CD8-positive, alpha-beta memory T cell (primary cell): ENCODE data around the gene SPINK1. TPM values are rescaled to one million over a fixed set of nuclear protein-coding genes. Genes with fewer than 3 reads are reported as not detected.
"Not testable (repeated sequence)": the region's sequence is repeated elsewhere in the genome, so short reads cannot be mapped to it uniquely, and the experiment has no call there.

ENCODE experiments used
- CTCF ChIA-PET: fragments of 350-600 bp; sonication (Branson Sonifier 250); formaldehyde crosslinking; loops from one replicate; lab custom pipeline; 2021; ENCODE audit warnings: antibody characterized with exemption; lab: Charles Lee
- POLR2A ChIA-PET: fragments of 350-600 bp; sonication (Branson Sonifier 250); formaldehyde crosslinking; loops from one replicate; lab custom pipeline; 2021; ENCODE audit warnings: antibody characterized with exemption; lab: Charles Lee
- DNase-seq, 5 donors: peaks; one replicate each; pipeline versions ENCODE4 v3.0.0 to v3.0.0-alpha.2; 2020 to 2022; ENCODE audit warnings: mixed read lengths in 1 of 5
- H3K27ac ChIP-seq: one replicate; pipeline ENCODE4 v1.7.0; 2013; ENCODE audit warnings: low read depth, mild to moderate bottlenecking, low read length, moderate library complexity
- H3K27me3 ChIP-seq: 2 replicates; pipeline ENCODE4 v1.7.0; 2013; ENCODE audit warnings: low read length, mild to moderate bottlenecking; ENCODE audit not compliant: insufficient read depth, poor library complexity, severe bottlenecking
- H3K36me3 ChIP-seq: 2 replicates; pipeline ENCODE4 v1.7.0; 2013; ENCODE audit warnings: mild to moderate bottlenecking, low read length, moderate library complexity; ENCODE audit not compliant: insufficient read depth
- H3K4me1 ChIP-seq: 2 replicates; pipeline ENCODE4 v1.7.0; 2013; ENCODE audit warnings: mild to moderate bottlenecking, low read length, moderate library complexity; ENCODE audit not compliant: insufficient read depth
- H3K4me3 ChIP-seq: 2 replicates; pipeline ENCODE4 v1.7.0; 2013; ENCODE audit warnings: mild to moderate bottlenecking, low read length
- H3K9me3 ChIP-seq: 2 replicates; pipeline ENCODE4 v1.7.0; 2013; ENCODE audit warnings: mild to moderate bottlenecking, low read length
- H3K27ac Mint-ChIP-seq, 8 donors: one replicate each; pipeline ENCODE4 v1.8.0; 2020 to 2021; ENCODE audit warnings: mixed read lengths in 8 of 8, mild to moderate bottlenecking in 6 of 8, inconsistent platforms in 3 of 8, moderate library complexity in 3 of 8
- H3K27me3 Mint-ChIP-seq, 2 donors: one replicate each; pipeline ENCODE4 v1.8.0; 2020 to 2021; ENCODE audit warnings: mixed read lengths in 2 of 2, mild to moderate bottlenecking in 1 of 2, moderate library complexity in 1 of 2
- H3K36me3 Mint-ChIP-seq, 3 donors: one replicate each; pipeline ENCODE4 v1.8.0; 2020 to 2021; ENCODE audit warnings: mixed read lengths in 3 of 3, inconsistent platforms in 1 of 3, mild to moderate bottlenecking in 1 of 3
- H3K4me1 Mint-ChIP-seq, 3 donors: one replicate each; pipeline ENCODE4 v1.8.0; 2020 to 2021; ENCODE audit warnings: mixed read lengths in 3 of 3, inconsistent platforms in 1 of 3, mild to moderate bottlenecking in 1 of 3
- H3K4me3 Mint-ChIP-seq, 7 donors: one replicate each; pipeline ENCODE4 v1.8.0; 2020 to 2021; ENCODE audit warnings: mixed read lengths in 7 of 7, mild to moderate bottlenecking in 6 of 7, moderate library complexity in 4 of 7, inconsistent platforms in 2 of 7
- H3K9me3 Mint-ChIP-seq, 5 donors: one replicate each; pipeline ENCODE4 v1.8.0; 2020 to 2022; ENCODE audit warnings: mixed read lengths in 5 of 5, mild to moderate bottlenecking in 3 of 5, moderate library complexity in 2 of 5, inconsistent platforms in 1 of 5
- polyA plus RNA-seq: library from polyadenylated mRNA; unstranded; fragments of 300-500 nt; fragmentation: Illumina TruSeq; gene quantifications from one replicate; pipeline ENCODE4 v1.2.3, GENCODE V29; 2021
- total RNA-seq, 2 experiments: library from RNA; stranded (reverse); gene quantifications; one replicate each; pipeline ENCODE4 v1.2.3, GENCODE V29; 2021

The SPINK1 gene
- total and polyA plus RNA-seq, 3 experiments from 2014 or later: not detected

- H3K9me3 ChIP-seq, POLR2A ChIA-PET, H3K27ac ChIP-seq, H3K4me1 ChIP-seq, H3K36me3 ChIP-seq, H3K4me3 Mint-ChIP-seq, H3K27me3 Mint-ChIP-seq, DNase-seq, H3K36me3 Mint-ChIP-seq, CTCF ChIA-PET, H3K4me1 Mint-ChIP-seq, H3K27me3 ChIP-seq, H3K4me3 ChIP-seq, H3K9me3 Mint-ChIP-seq: not testable (repeated sequence)
- H3K27ac Mint-ChIP-seq: peak overlapping the region in 1 of 8 donors; percentile 44
These were observed 41.4 kb upstream of the SPINK1 start for GRCh38 chr5:147872744-147873435.

GRCh38 chr5:147871980-147872549 lies 40.6 kb upstream of the SPINK1 start:
- H3K36me3 Mint-ChIP-seq, H3K27ac ChIP-seq, H3K4me3 Mint-ChIP-seq, H3K27me3 ChIP-seq, H3K4me1 ChIP-seq, H3K4me3 ChIP-seq, H3K36me3 ChIP-seq, H3K27me3 Mint-ChIP-seq, H3K9me3 Mint-ChIP-seq, H3K27ac Mint-ChIP-seq, H3K4me1 Mint-ChIP-seq, DNase-seq, CTCF ChIA-PET, H3K9me3 ChIP-seq: not testable (repeated sequence)
- POLR2A ChIA-PET: interaction anchor here (0.7 kb wide), 1 partner anchor 308 kb away, joined by 3 read pairs; no protein-coding TSS in a partner anchor

GRCh38 chr5:147869892-147870291 lies 38.4 kb upstream of the SPINK1 start:
- H3K9me3 Mint-ChIP-seq, DNase-seq, H3K4me3 ChIP-seq, H3K27me3 ChIP-seq, H3K9me3 ChIP-seq, H3K27ac Mint-ChIP-seq, POLR2A ChIA-PET, H3K36me3 ChIP-seq, H3K4me1 Mint-ChIP-seq, H3K4me3 Mint-ChIP-seq, H3K27me3 Mint-ChIP-seq, H3K36me3 Mint-ChIP-seq, H3K4me1 ChIP-seq, CTCF ChIA-PET, H3K27ac ChIP-seq: not testable (repeated sequence)

GRCh38 chr5:147869112-147869511 lies 37.6 kb upstream of the SPINK1 start:
- H3K27me3 ChIP-seq: no peaks in the 10 kb centered on the region
- H3K4me1 ChIP-seq: no peaks in the 10 kb centered on the region
- no peak overlapping the region for H3K27ac ChIP-seq
- Mint-ChIP-seq H3K36me3 (no peaks in the 10 kb centered on the region), H3K27ac (no peak overlapping the region), H3K4me1 (no peaks in the 10 kb centered on the region), H3K27me3 (peaks cover 1 to 6% of the 10 kb centered on the region in 2 donors), H3K9me3 (no peaks in the 10 kb centered on the region), H3K4me3 (no peak overlapping the region)
- H3K9me3 ChIP-seq: no peaks in the 10 kb centered on the region
- DNase-seq: no peak
- H3K36me3 ChIP-seq: no peaks in the 10 kb centered on the region
- no peak overlapping the region for H3K4me3 ChIP-seq
- CTCF ChIA-PET: no interaction called here
- POLR2A ChIA-PET: no interaction called here

- H3K4me1 ChIP-seq: no peaks in the 10 kb centered on the region
- Mint-ChIP-seq H3K27me3 (peaks cover 0 to 11% of the 10 kb centered on the region in 2 donors), H3K4me1 (no peaks in the 10 kb centered on the region), H3K9me3 (no peaks in the 10 kb centered on the region), H3K27ac (no peak overlapping the region), H3K36me3 (no peaks in the 10 kb centered on the region), H3K4me3 (no peak overlapping the region)
- POLR2A ChIA-PET: no interaction called here
- no peaks in the 10 kb centered on the region for H3K27me3 ChIP-seq
- no peaks in the 10 kb centered on the region for H3K36me3 ChIP-seq
- no peak for DNase-seq
- H3K27ac ChIP-seq: no peak overlapping the region
- CTCF ChIA-PET: interaction anchor here (1.8 kb wide), 1 partner anchor 41 kb away, joined by 3 read pairs; no protein-coding TSS in a partner anchor
- no peaks in the 10 kb centered on the region for H3K9me3 ChIP-seq
- no peak overlapping the region for H3K4me3 ChIP-seq
These were observed 32.1 kb upstream of the SPINK1 start for GRCh38 chr5:147863454-147864158.

GRCh38 chr5:147860641-147861025 lies 29.2 kb upstream of the SPINK1 start:
- no peaks in the 10 kb centered on the region for H3K27me3 ChIP-seq
- no peaks in the 10 kb centered on the region for H3K9me3 ChIP-seq
- Mint-ChIP-seq H3K36me3 (no peaks in the 10 kb centered on the region), H3K9me3 (no peaks in the 10 kb centered on the region), H3K4me3 (no peak overlapping the region), H3K4me1 (peaks cover 0 to 5% (median 0%) of the 10 kb centered on the region in 3 donors), H3K27ac (peak overlapping the region in 1 of 8 donors; percentile 63), H3K27me3 (peaks cover 1 to 8% of the 10 kb centered on the region in 2 donors)
- no peaks in the 10 kb centered on the region for H3K36me3 ChIP-seq
- no peak overlapping the region for H3K4me3 ChIP-seq
- no peaks in the 10 kb centered on the region for H3K4me1 ChIP-seq
- ChIA-PET CTCF (interaction anchor here (0.8 to 1.0 kb wide), 2 partner anchors 9 to 233 kb away, joined by 3 read pairs; no protein-coding TSS in a partner anchor), POLR2A (no interaction called here)
- H3K27ac ChIP-seq: no peak overlapping the region
- DNase-seq: no peak

- no peaks in the 10 kb centered on the region for H3K27me3 ChIP-seq
- POLR2A ChIA-PET: no interaction called here
- Mint-ChIP-seq H3K4me3 (no peak overlapping the region), H3K4me1 (peaks cover 0 to 5% (median 0%) of the 10 kb centered on the region in 3 donors), H3K9me3 (no peaks in the 10 kb centered on the region), H3K36me3 (no peaks in the 10 kb centered on the region), H3K27ac (peak overlapping the region in 1 of 8 donors; percentile 63), H3K27me3 (peaks cover 1 to 14% of the 10 kb centered on the region in 2 donors)
- no peaks in the 10 kb centered on the region for H3K36me3 ChIP-seq
- no peaks in the 10 kb centered on the region for H3K4me1 ChIP-seq
- DNase-seq: no peak
- no peak overlapping the region for H3K27ac ChIP-seq
- CTCF ChIA-PET: interaction anchor here (0.8 to 1.0 kb wide), 2 partner anchors 8 to 232 kb away, joined by 3 read pairs; no protein-coding TSS in a partner anchor
- no peak overlapping the region for H3K4me3 ChIP-seq
- no peaks in the 10 kb centered on the region for H3K9me3 ChIP-seq
These were observed 28.6 kb upstream of the SPINK1 start for GRCh38 chr5:147859962-147860640.
